GM21529 (cell line): ENCODE data around the gene SUPT6H.
"Not testable (repeated sequence)": the region's sequence is repeated elsewhere in the genome, so short reads cannot be mapped to it uniquely, and the experiment has no call there.

ENCODE experiments used
- ATAC-seq: cut with Tn5 transposase; IDR thresholded peaks from one replicate; pipeline ENCODE4 v1.9.1; 2021; ENCODE audit not compliant: unreplicated experiment

The SUPT6H gene

GRCh38 chr17:28734712-28735241 is 72.8 kb downstream of the SUPT6H start:
- ATAC-seq: no peak

DNA sequence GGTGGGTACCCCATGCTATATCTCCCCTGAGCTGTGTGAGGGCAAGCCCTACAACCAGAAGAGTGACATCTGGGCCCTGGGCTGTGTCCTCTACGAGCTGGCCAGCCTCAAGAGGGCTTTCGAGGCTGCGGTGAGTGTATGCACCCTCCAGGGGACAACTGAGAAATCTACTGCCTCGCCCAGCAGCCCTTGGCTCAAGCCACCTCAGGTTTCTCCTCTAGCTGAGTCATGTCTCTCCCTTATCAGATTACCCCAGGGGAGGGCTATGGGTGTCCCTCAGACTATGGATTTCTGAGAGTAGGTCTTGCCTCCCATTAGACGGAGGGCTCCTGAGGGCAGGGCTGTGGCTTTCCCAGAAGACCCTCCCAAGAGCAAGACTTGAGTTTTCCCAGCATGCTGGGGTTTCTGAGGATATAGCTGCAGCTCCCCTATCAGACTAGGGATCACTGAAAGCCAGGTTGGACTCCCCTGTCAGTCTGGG is 73.3 kb downstream of the SUPT6H start:
- ATAC-seq: no peak

GRCh38 chr17:28735913-28736769 is 74.1 kb downstream of the SUPT6H start:
- ATAC-seq: not testable (repeated sequence)

DNA sequence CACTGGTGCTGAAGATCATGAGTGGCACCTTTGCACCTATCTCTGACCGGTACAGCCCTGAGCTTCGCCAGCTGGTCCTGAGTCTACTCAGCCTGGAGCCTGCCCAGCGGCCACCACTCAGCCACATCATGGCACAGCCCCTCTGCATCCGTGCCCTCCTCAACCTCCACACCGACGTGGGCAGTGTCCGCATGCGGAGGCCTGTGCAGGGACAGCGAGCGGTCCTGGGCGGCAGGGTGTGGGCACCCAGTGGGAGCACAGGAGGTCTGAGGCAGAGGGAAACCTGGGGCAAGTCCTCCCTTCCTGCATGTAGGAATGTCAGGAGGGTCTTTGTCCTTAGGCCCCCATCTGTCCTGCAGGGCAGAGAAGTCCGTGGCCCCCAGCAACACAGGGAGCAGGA is 75.3 kb downstream of the SUPT6H start:
- ATAC-seq: no peak

GRCh38 chr17:28737770-28738679 is 76.0 kb downstream of the SUPT6H start:
- peak; percentile 70 for ATAC-seq

DNA sequence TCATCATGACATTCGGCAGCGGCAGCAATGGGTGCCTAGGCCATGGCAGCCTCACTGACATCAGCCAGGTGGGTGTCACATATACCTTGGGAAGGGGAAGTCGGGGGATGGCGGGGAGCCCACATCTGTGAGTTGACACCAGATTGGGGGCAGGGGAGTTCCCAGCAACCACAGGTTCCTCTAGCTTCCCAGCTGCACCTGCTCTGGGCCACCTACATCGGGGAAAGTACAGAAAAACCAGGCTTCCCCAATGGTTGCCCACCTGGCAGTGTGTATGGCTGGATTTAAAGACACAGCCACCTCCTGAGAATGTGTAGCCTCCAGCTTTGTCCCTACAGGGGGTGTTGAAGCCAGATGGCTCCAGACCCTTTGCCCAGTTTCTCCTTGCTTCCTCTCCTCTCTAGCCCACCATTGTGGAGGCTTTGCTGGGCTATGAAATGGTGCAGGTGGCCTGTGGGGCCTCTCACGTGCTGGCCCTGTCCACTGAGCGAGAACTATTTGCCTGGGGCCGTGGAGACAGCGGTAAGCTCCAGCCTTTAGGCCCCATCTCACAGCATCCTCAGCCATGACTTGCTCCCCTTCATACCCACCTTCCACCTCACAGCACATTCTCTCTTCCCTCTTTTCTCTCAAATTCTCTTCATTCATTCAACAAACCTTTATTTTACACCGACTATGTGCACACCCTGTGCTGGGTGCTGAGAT is 76.8 kb downstream of the SUPT6H start:
- no peak for ATAC-seq

DNA sequence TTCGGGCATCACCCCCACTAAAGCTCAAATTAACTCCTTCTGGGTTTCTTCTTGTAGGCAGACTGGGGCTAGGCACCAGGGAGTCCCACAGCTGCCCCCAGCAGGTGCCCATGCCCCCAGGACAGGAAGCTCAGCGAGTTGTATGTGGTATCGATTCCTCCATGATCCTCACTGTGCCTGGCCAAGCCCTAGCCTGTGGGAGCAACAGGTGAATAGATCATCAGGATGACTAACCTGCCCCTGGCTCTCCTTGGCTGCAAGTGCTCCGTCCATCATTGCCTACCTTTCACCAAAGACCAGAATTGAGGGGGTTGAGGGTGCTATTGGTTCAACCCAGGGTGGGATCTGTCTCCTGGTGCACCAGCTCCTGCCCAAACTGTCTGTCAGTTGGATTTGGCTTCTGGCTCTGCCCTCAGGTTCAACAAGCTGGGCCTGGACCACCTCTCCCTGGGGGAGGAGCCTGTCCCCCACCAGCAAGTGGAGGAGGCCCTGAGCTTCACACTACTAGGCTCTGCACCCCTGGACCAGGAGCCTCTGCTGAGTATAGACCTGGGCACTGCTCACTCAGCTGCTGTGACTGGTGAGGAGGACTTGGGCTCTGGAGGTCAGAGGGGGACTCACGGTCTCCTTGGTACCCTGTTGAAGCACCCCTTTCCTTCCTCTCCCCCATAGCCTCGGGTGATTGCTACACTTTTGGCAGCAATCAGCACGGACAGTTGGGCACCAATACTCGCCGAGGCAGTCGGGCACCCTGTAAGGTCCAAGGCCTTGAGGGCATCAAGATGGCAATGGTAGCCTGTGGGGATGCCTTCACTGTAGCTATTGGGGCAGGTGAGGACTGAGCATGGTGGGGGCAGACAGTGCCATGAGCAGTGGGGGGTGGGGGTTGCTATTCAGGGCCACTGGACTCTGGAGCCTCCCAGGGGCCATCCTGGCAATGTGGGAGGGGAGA is 78.7 kb downstream of the SUPT6H start:
- no peak for ATAC-seq

DNA sequence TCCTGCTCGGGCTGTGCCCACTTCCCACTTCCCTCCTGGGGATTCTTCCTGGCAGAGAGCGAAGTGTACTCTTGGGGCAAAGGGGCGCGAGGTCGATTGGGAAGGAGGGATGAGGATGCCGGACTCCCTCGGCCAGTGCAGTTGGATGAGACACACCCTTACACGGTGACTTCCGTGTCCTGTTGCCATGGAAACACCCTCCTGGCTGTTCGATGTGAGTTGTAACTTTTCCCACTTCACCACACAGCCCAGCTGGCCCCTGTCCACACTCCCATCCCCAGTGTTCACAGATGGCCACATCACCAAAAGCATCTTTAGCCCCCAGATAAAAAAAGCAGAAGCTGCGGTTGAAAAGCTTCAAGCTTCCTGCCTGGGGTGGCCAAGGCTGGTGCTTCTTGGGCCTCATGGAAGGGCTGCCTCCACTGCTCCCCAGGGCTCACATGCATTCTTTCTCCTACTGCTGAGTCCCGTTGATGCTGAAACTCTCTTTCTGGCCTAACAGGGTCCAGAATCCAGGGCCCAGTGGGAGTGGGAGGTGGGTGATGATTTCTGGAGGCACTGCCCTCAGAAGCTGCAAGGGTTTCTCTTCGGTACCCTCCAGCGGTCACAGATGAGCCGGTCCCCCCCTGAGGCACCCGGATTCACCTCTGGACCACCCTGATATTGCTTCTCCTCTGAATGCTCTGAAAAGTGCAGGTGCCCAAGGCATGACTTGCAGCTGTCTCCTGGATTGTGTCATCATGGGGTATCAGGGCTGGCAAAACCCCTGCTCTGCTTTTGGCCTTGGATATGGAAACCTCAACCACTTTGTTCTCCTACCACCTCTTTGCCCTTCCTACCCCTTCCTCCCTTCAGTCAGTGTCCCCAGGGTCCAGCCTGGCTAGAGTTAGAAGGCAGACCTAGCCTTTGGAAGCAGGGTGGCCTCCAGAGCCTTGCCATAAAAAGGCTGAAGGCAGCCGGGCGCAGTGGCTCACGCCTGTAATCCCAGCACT is 79.6 kb downstream of the SUPT6H start:
- no peak for ATAC-seq

DNA sequence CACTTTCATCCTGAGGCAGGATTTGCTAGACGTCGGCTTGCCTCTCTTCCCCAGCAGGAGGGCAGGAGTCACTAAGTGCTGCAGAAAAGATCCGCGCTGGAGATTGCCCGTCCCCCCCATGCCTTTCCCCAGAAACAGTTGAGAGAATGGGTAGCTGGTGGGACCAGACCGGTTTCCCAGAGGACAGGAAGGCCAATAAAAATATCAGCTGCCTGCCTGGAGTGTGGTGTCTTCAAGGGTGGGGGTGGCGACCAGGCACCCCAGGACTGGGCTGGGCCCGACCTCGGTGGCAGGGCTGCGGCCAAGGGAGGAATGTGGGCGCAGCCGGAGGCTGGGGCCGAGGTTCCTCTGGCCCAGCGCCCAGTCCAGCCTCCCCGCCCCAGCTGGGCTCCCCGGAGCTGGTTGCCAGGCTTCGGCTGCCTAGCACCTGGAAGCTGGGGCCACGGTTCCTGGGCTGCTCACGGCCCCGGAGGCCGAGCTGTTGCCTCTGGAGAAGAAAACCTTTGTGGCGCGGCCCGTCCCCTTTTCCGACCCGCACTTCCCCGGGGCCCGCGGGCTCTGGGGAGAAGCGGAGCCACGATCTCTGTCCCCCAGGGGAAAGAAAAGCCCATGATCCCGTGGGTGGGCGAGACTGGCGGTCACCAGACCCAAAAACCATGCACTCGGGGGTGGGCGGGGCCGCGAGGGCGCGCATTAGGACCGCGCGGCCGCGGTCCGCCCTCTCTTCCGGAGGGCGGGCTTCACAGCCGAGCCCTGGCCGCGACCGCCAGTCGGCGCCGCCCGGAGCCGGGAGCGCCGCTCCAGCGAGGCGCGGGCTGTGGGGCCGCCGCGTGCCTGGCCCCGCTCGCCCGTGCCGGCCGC is 81.5 kb downstream of the SUPT6H start, which contains the start of gene TRAF4:
TSS of gene TRAF4 (plus strand) at position 769 of the 861 bp plus-strand sequence. CDS start 102 bp downstream, outside the sequence.
- ATAC-seq: peak; percentile 56

DNA sequence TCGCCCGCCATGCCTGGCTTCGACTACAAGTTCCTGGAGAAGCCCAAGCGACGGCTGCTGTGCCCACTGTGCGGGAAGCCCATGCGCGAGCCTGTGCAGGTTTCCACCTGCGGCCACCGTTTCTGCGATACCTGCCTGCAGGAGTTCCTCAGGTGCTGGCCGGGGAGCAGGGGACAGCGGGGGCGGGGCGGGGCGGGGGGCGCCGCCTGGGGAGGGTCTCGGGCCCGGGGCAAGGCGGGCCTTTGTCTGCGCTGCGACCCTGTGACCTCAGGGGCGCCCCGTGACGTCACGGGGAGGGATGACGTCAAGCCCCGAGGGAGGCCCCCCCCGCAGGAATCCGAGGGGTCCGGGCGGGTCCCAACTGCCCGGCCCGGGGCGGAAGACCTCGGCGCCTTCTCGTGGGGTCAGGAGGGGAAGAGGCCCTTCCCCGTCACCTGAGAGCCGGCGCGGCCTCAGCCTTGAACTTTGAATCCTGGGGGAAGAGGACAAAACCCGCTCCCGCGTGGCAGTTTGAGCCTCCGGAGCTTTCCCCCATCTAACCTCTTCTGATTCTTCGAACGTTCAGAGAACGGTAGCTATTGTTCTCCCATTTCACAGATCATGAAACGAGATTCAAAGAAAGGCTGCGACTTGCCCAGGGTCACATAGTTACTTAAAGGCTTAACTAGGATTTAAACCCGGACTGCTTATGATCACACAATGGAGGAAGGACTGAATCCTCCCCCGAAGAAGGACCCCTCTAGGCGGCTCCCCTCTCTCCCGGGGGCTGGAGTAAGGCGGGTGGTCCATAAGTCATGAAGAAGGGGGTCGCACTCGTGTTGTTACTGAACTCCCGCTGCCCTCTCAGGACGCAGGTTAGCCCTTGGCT is 82.3 kb downstream of the SUPT6H start:
- ATAC-seq: peak; percentile 23

- ATAC-seq: no peak
Measured at GRCh38 chr17:28744972-28745785, 83.2 kb downstream of the SUPT6H start.

- no peak for ATAC-seq
Measured at GRCh38 chr17:28745786-28746411, 83.9 kb downstream of the SUPT6H start.

DNA sequence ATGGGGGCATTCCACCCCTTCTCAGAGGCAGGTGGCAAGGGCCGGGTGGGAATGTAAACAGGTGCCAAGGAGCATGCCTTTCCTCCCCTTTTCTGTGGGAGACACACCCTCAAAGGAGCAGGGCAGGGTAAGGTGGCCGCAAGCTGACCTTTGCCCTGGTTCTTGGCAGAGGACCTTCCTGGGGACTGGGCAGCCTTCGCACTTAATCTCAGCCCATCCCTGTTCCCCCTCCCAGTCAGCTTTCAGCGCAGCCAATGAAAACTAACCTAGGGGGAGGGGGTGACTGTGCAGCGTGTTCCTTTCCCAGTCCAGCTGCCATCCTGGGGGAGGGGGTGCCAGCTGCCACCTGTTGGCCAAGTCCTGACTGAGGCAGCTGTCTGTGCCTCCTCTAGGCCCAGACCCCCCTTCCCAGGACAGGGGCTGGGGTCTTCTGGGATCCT is 84.6 kb downstream of the SUPT6H start:
- ATAC-seq: no peak

DNA sequence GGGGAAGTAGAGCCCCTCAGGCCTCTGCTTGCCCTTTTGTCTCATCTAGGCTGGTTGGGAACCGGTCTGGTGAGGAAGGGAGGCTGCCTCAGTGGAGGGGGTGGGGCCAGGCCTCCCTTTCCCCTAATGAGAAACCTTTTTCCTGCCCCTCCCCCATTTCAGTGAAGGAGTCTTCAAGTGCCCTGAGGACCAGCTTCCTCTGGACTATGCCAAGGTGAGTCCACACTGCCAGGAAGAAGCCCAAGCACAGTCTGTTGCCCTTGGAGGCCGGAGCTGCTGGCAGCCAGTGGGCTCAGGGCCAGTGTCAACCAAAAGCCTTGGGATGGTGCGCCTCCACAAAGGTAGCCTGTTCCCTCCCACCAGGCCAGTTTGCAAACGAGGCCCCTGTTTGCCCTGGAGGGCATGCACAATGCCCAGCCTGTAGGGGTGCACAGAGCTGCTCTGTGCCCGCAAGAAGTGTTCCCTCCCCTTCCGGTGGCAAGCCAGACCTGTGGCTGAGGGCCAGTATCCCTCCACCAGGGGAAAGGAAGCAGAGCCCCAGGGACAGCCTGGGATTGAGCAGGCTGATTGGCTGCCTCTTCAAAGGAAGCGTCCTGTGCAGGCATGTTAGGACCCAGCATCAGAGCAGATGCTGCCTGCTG is 85.2 kb downstream of the SUPT6H start:
- no peak for ATAC-seq
